Brain microvascular endothelial cell (primary cell): ENCODE measurements around the gene P3H2.

Source experiments
- DNase-seq: peaks from one replicate; pipeline ENCODE4 v3.0.0-alpha.2; 2020
- H3K27ac ChIP-seq: fragments of 250-450 bp; sonication (Bioruptor Pico); 2 replicates; pipeline ENCODE4 v1.5.1; 2020; ENCODE audit warnings: mild to moderate bottlenecking, moderate library complexity
- H3K27me3 ChIP-seq: fragments of 250-450 bp; sonication (Bioruptor Pico); replicated peaks from 2 replicates; pipeline ENCODE4 v1.5.1; 2020; ENCODE audit warnings: mild to moderate bottlenecking
- H3K36me3 ChIP-seq: fragments of 250-450 bp; sonication (Bioruptor Pico); replicated peaks from 2 replicates; pipeline ENCODE4 v1.5.1; 2020; ENCODE audit warnings: mild to moderate bottlenecking
- H3K4me3 ChIP-seq: 2 replicates; pipeline ENCODE4 v1.5.1; 2011; ENCODE audit warnings: low read depth, mild to moderate bottlenecking, control low read depth, low read length, moderate library complexity
- CTCF ChIP-seq: IDR thresholded peaks from 2 replicates; pipeline ENCODE4 v1.5.1; 2011; ENCODE audit warnings: low read depth, mild to moderate bottlenecking, moderate library complexity, low read length, control low read depth, inconsistent platforms; ENCODE audit errors: missing control alignments
- in situ Hi-C: cut with HindIII; loops from 2 replicates; pipeline ENCODE4 v1.10.0; 2017; ENCODE audit warnings: low sequenced_read_pairs, low pct_ligation_motif_present

Gene P3H2

GRCh38 chr3:189909139-189909538 lies 211.6 kb downstream of the P3H2 start:
- in situ Hi-C loops, result no loop called here
- Histone ChIP-seq H3K27me3 (no peaks in the 10 kb centered on the region), H3K27ac (peak overlapping the region; percentile 22), H3K4me3 (no peak overlapping the region), H3K36me3 (no peaks in the 10 kb centered on the region)
- DNase-seq, result no peak
- TF ChIP-seq CTCF, result no peak

GRCh38 chr3:189908646-189909045 lies 212.1 kb downstream of the P3H2 start:
- in situ Hi-C loops, result no loop called here
- peak; percentile 49 for DNase-seq
- no peaks in the 10 kb centered on the region for H3K27me3 ChIP-seq
- H3K4me3 ChIP-seq, result no peak overlapping the region
- H3K36me3 ChIP-seq, result no peaks in the 10 kb centered on the region
- peak overlapping the region; percentile 22 for H3K27ac ChIP-seq
- no peak for TF ChIP-seq CTCF

GRCh38 chr3:189907803-189908202 lies 212.9 kb downstream of the P3H2 start:
- in situ Hi-C loops, result no loop called here
- H3K27me3 ChIP-seq, result no peaks in the 10 kb centered on the region
- H3K4me3 ChIP-seq, result no peak overlapping the region
- DNase-seq, result no peak
- H3K27ac ChIP-seq, result no peak overlapping the region
- no peaks in the 10 kb centered on the region for H3K36me3 ChIP-seq
- no peak for TF ChIP-seq CTCF
